Measurements from ENCODE around the gene GAL3ST1.

Gene GAL3ST1

GRCh38 chr22:30531651-30532608 lies 42.5 kb downstream of the GAL3ST1 start:
- no peak for DNase-seq

- no peak for DNase-seq
These were observed 47.8 kb downstream of the GAL3ST1 start for GRCh38 chr22:30526656-30527055.

DNA sequence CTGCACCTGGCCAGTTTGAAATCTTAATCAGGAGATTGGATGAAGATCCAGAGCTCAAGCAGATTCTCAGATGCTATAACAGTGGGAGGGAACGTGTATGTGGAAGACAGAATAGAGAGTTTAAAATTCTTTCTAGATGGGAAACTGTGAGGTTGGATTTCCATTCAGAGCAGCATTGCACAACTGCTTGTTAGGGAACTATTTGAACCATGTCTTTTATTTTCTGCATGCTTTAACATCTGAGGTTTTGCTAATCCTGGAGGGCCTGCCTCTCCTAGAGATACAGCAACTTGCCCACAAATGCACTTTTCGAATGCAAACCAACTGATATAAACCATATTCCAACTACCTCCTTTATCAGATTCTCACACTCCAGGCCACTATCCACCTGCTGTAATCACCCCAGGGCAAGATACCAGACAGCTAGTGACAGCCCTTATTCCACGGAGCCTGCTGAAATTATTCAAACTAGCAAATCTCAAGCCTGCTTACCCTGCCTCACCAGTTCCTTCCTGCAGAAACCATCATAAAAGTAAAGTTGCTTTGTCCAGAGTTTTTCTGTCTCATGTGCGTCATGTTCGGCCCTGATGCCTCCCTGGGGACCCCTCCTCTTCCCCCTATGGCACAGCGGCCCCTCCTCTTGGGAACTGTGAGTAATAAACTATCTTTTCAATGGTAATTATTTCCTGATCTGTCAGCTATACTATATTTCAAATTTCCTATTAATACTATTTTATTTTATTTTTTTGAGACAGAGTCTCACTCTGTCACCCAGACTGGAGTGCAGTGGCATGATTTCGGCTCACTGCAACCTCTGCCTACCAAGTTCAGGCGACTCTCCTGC lies 50.6 kb downstream of the GAL3ST1 start:
- no peak for DNase-seq

DNA sequence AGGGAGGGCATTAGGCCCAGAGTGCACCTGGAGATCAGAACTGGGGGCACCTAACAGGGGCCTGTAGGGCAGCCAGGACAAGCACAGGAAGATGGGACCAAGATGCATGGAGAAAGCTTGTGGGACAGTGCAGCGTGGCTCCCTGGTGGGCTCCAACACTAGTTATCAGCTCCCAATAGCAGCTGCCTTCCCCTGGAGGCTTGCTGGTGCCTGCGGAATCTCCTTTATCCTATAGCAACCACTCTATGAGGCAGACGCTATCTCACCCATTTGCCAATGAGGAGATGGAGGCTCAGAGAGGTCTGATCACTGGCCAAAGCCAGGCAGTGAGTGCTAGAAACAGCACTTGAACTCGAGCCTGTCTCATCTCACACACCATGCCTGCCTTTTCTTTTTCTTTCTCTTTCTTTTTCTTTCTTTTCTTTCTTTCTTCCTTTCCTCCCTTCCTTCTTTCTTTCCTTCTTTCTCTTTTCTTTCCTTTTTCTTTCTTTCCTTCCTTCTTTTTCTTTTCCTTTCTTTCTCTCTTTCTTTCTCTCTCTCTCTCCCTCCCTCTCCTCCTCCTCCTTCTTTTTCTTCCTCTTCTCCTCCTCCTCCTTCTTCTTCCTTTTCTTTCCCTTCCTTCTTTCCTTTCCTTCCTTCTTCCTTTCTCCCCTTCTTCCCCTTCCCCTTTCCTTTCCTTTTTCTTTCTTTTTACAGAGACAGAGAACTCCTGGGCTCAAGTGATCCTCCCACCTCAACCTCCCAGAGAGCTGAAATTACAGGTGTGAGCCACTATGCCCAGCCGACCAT lies 52.9 kb downstream of the GAL3ST1 start:
- DNase-seq = no peak

GRCh38 chr22:30519842-30520425 lies 54.5 kb downstream of the GAL3ST1 start:
- DNase-seq = no peak

GRCh38 chr22:30516731-30517130 lies 57.7 kb downstream of the GAL3ST1 start:
- no peak for DNase-seq

DNA sequence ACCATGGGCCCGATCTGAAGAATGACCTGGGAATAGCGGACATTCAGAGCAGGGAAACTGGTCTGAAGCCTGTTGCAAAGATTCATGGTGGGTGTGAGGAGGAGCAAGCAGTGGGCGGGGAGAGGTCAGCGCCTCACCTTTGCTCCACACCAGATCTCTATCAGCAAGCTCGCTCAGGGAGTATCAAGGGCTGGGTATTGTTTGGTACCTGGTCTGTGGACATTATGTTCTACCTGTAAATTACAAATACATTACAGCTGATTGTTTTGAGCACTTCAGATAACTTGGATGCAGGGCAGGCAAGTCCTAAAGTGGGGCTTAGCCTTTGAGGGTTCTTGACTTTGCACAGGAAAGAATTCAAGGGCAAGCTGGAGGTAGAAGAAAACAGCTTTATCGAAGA lies 58.2 kb downstream of the GAL3ST1 start:
- no peak for DNase-seq

GRCh38 chr22:30514252-30514651 lies 60.2 kb downstream of the GAL3ST1 start:
- DNase-seq = no peak

GRCh38 chr22:30513462-30513861 lies 61.0 kb downstream of the GAL3ST1 start:
- DNase-seq = no peak

DNA sequence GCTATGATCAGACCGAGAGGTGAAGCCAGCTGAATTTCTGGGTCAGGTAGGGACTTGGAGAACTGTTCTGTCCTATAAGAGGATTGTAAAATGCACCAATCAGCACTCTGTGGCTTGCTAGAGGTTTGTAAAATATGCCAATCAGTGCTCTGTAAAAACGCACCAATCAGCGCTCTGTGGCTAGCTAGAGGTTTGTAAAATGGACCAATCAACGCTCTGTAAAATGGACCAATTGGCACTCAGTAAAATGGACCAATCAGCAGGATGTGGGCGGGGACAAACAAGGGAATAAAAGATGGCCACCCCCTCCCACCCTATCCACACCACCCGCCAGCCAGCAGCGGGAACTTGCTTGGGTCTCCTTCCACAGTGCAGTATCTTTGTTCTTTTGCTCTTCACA lies 62.6 kb downstream of the GAL3ST1 start:
- no peak for DNase-seq

DNA sequence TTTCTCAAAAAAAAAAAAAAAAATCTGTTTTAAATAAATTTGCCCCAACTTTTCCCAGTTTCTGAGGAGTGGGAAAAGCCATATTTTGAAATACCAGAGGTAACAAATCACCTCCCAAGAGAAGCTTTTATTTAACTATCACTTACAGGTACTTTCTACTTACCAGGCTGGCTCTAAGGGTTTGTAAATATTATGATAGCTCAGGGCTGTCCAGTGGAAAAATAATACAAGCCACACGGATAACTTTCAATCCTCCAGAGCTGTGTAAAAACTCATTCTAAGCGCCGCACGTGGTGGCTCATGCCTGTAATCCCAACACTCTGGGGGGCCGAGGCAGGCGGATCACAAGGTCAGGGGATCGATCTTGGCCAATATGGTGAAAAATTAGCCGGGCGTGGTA lies 63.4 kb downstream of the GAL3ST1 start:
- no peak for DNase-seq

DNA sequence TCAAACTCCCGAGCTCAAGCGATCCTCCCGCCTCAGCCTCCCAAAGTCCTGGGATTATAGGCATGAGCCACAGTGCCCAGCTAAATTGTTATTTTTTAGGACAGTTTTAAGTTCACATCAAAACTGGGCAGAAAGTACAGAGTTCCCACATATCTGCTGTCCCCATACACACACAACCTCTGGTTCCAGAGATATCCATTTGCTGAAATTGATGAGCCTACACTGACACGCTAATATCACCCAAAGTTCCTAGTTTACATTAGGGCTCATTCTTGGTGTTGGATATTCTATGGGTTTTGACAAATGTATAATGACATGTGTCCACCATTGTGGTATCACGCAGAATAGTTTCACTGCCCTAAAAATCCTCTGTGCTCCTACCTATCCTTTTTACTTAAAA lies 66.2 kb downstream of the GAL3ST1 start:
- no peak for DNase-seq

GRCh38 chr22:30507670-30508069 lies 66.8 kb downstream of the GAL3ST1 start:
- no peak for DNase-seq

GRCh38 chr22:30506507-30506968 lies 67.9 kb downstream of the GAL3ST1 start:
- DNase-seq = no peak

Data from suppressor macrophage treated with lipopolysaccharide for 4 hours (primary cell).